Amniotic epithelial cell (primary cell): ENCODE measurements around the gene ANKS6.
A peak's percentile ranks its signal among the peaks of the same experiment; 100 is the strongest.

Experiments used
- DNase-seq: peaks from one replicate; pipeline ENCODE4 v3.0.0-alpha.2; 2010; ENCODE audit warnings: low read depth

ANKS6 gene

GRCh38 chr9:98815391-98815951 lies 19.1 kb upstream of the ANKS6 start:
- DNase-seq: no peak

GRCh38 chr9:98811051-98811650 lies 14.8 kb upstream of the ANKS6 start:
- DNase-seq: peak; percentile 97

GRCh38 chr9:98810102-98810842 lies 13.9 kb upstream of the ANKS6 start:
- DNase-seq: no peak

GRCh38 chr9:98809311-98810101 lies 13.2 kb upstream of the ANKS6 start:
- DNase-seq: peak; percentile 72

GRCh38 chr9:98808875-98809274 lies 12.5 kb upstream of the ANKS6 start:
- DNase-seq: no peak

- DNase-seq: peak; percentile 46
Observed at GRCh38 chr9:98808411-98808815, 12.1 kb upstream of the ANKS6 start.

- DNase-seq: no peak
Observed at GRCh38 chr9:98807814-98808195, 11.4 kb upstream of the ANKS6 start.

- DNase-seq: no peak
Observed at GRCh38 chr9:98807070-98807813, 10.9 kb upstream of the ANKS6 start, which contains the start of gene GALNT12. Gene GALNT12, plus strand, starts transcription at chr9:98807670. Its CDS starts 29 bp downstream, at chr9:98807699.

GRCh38 chr9:98806394-98807035 lies 10.2 kb upstream of the ANKS6 start:
- peak; percentile 70 for DNase-seq

- DNase-seq: peak; percentile 100
Observed at GRCh38 chr9:98805506-98806272, 9.3 kb upstream of the ANKS6 start.

- peak; percentile 51 for DNase-seq
Observed at GRCh38 chr9:98804083-98804482, 7.7 kb upstream of the ANKS6 start.

- no peak for DNase-seq
Observed at GRCh38 chr9:98801969-98802371, 5.6 kb upstream of the ANKS6 start.

GRCh38 chr9:98801561-98801960 lies 5.2 kb upstream of the ANKS6 start:
- DNase-seq: no peak

GRCh38 chr9:98798254-98798653 lies 1.9 kb upstream of the ANKS6 start:
- DNase-seq: no peak

- DNase-seq: peak; percentile 78
Observed at GRCh38 chr9:98797491-98797890, 1.1 kb upstream of the ANKS6 start.

- no peak for DNase-seq
Observed at GRCh38 chr9:98795970-98796363, 388 bp downstream of the ANKS6 start.

- peak; percentile 63 for DNase-seq
Observed at GRCh38 chr9:98795295-98795955, 930 bp downstream of the ANKS6 start.

- DNase-seq: no peak
Observed at GRCh38 chr9:98794802-98795201, 1.6 kb downstream of the ANKS6 start.

- DNase-seq: no peak
Observed at GRCh38 chr9:98793031-98793430, 3.3 kb downstream of the ANKS6 start.
